ENCODE data around the gene ACOX3. TPM values are rescaled to one million over a fixed set of nuclear protein-coding genes. Genes with fewer than 3 reads are reported as not detected.

ACOX3 gene
- polyA plus RNA-seq, 2 of the 4 experiments (the other 2 are of a cell fraction): 4.9 to 8.2 TPM

DNA sequence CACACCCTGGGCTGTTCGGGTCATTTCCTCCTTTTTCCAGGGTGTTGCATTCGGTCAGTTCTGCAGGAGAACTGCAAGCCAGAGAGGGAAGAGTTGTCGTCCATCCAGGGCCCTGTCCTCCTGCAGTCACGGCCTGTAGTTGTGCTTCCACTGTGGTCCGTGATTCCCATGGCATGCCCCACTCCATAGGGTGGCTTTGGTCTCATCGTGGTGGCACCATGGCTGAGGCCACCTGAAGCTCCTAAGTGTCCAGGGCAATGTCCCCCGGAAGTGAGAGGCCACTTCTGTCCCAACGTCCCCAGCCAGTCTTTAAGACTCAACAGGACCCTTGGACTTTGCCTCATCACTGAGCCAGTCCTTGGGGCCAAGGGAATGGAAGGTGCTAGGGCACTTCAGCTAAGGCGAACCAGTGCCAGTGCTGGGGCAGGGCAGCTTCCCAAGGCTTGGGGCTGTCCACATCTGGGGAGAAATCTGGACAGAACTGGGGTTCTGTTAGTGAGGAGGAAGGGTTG is 87.3 kb downstream of the ACOX3 start (continued):
- TF ChIP-seq HEYL (CRISPR knock-in tag; IDR thresholded peaks at IDR 0.05): no peak
- TF ChIP-seq KDM1A (IDR thresholded peaks at IDR 0.05; ENCODE audit: low read depth): no peak
- no peak for TF ChIP-seq POLR2AphosphoS2 (conservative IDR thresholded peaks at IDR 0.05; ENCODE audit: low read length)
- TF ChIP-seq CBX8 (IDR thresholded peaks at IDR 0.05): no peak
- TF ChIP-seq JUNB (IDR thresholded peaks at IDR 0.05): no peak

DNA sequence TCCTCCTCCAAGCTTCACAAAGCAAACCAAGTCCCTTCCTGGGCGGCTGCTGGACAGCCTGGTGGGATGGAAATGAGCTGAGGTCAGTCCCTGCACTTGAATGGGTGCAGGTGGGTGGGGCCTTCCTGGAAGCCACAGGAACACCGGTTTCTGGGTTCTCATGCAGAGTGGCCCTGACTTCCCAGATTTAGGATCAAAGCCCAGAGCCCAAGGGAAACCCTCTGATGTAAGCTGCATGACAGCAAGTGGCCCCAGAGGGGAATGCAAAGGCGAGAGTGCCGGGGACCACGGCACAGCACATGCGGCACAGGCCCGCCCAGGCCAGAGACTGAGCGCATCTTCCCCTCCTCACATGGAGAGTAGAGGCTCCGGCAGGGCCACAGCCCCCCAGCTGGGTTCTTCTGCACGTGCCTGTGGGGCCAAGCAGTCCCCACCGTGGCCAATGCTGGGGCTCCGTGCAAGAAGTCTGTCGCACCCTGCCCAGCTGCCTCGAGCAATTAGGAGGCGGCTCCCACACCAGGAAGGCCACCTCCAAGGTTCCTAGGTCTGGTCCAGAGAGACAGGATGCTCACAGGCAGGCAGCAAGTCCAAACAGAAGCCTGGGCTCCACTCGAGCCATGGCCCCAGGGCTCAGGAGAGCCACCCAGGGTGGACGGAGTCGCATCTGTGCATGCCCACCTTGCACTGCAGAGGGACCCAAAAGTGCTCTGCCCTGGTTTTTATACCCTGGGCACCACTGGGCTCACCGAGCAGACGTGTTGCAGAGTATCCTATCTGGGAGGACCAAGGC is 88.0 kb downstream of the ACOX3 start:
- ATAC-seq: peak in 1 of 2 experiments; percentile 14; a peak in 1 of 6 replicates
- FAIRE-seq: no peak

DNA sequence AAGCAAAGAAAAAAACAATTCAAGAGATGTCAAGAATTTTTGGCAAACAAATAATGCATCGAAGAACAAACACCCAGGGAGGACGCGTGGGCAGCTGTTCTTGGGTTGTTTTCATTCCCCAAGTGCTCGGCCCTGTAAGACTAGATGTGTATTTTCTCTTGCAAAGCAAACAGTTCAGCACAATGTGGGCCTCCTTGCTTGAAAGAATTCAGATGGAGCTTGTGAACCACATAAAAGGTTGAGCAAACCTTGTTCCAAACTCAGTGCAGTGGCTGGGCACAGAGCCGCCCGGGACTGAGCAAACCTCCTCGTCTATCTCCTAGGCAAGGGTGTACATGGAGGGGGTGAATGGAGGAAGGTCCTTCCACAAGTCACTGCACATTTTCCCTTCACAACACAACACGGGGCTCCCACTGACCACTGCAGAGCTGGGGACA is 88.6 kb downstream of the ACOX3 start:
- ATAC-seq (peak in 1 of 2 experiments; percentile 53; a peak in 3 of 6 replicates), FAIRE-seq (no peak), DNase-seq (ENCODE audit: low read depth in 1 of 2, low spot score in 1 of 2) (peak in 1 of 2 experiments; percentile 31)
- no peaks in the 10 kb centered on the region for H3K9me3 ChIP-seq
- H3K27ac ChIP-seq: no peak overlapping the region
- H3K4me1 ChIP-seq: peaks cover 6% of the 10 kb centered on the region; the same call in 2 of the 3 replicates
- 41% methylated on average over 8 of the region's 8 CpGs for WGBS (ENCODE audit: missing lambda C conversion rate)
- ChIA-PET POLR2A (no interaction called here), CTCF (no interaction called here)
- no peak for TF ChIP-seq GATA3 (IDR thresholded peaks at IDR 0.05; ENCODE audit: borderline replicate concordance)
- TF ChIP-seq TFCP2L1 (CRISPR knock-in tag; IDR thresholded peaks at IDR 0.05): no peak
- TF ChIP-seq POLR2A (IDR thresholded peaks at IDR 0.05; ENCODE audit: low read length): no peak
- TF ChIP-seq ZSCAN20 (CRISPR knock-in tag; IDR thresholded peaks at IDR 0.05): no peak
- TF ChIP-seq CBX2 (IDR thresholded peaks at IDR 0.05; ENCODE audit: borderline replicate concordance, low read depth): no peak
- no peak for TF ChIP-seq NFE2L2 (conservative IDR thresholded peaks at IDR 0.05; ENCODE audit: low read length)
- no peak for TF ChIP-seq EP300 (IDR thresholded peaks at IDR 0.05)
- TF ChIP-seq CHD2 (IDR thresholded peaks at IDR 0.05; ENCODE audit: low read length, partially characterized antibody): no peak
- TF ChIP-seq FOSB (CRISPR knock-in tag; IDR thresholded peaks at IDR 0.05): no peak
- no peak overlapping the region for H3K4me3 ChIP-seq
- H3K4me2 ChIP-seq: no peak overlapping the region

More for the DNA sequence above, 88.0 kb downstream of the ACOX3 start:
- Histone ChIP-seq H3K4me1 (peaks cover 6% of the 10 kb centered on the region; the same call in 2 of the 3 replicates), H3K27ac (no peak overlapping the region), H3K4me3 (no peak overlapping the region), H3K9me3 (no peaks in the 10 kb centered on the region), H3K4me2 (no peak overlapping the region)
- WGBS (ENCODE audit: missing lambda C conversion rate): 95% methylated on average over 6 of the region's 20 CpGs
- CTCF ChIA-PET: no interaction called here
- POLR2A ChIA-PET: no interaction called here
- DNase-seq (ENCODE audit: low read depth in 1 of 2, low spot score in 1 of 2): no peak
- TF ChIP-seq HDAC2 (IDR thresholded peaks at IDR 0.05): no peak
- no peak for TF ChIP-seq RFX5 (IDR thresholded peaks at IDR 0.05)
- TF ChIP-seq FOSB (CRISPR knock-in tag; IDR thresholded peaks at IDR 0.05): no peak
- no peak for TF ChIP-seq EHMT2 (IDR thresholded peaks at IDR 0.05; ENCODE audit: low read depth)
- no peak for TF ChIP-seq GATA3 (IDR thresholded peaks at IDR 0.05; ENCODE audit: borderline replicate concordance)
- TF ChIP-seq KDM1A (IDR thresholded peaks at IDR 0.05; ENCODE audit: low read depth): no peak
- no peak for TF ChIP-seq ZFP36 (IDR thresholded peaks at IDR 0.05; ENCODE audit: borderline replicate concordance, partially characterized antibody)
- no peak for TF ChIP-seq HES2 (IDR thresholded peaks at IDR 0.05)
- TF ChIP-seq NPAS2 (CRISPR knock-in tag; IDR thresholded peaks at IDR 0.05; ENCODE audit: borderline replicate concordance): no peak
- no peak for TF ChIP-seq JUNB (IDR thresholded peaks at IDR 0.05)
- TF ChIP-seq CBX2 (IDR thresholded peaks at IDR 0.05; ENCODE audit: borderline replicate concordance, low read depth): no peak

GRCh38 chr4:8350841-8351461 is 89.6 kb downstream of the ACOX3 start:
- Histone ChIP-seq H3K4me3 (no peak overlapping the region), H3K9me3 (no peaks in the 10 kb centered on the region), H3K27ac (no peak overlapping the region), H3K4me2 (no peak overlapping the region), H3K4me1 (peaks cover 6% of the 10 kb centered on the region; the same call in 2 of the 3 replicates)
- no peak for ATAC-seq
- TF ChIP-seq PHF8 (IDR thresholded peaks at IDR 0.05; ENCODE audit: borderline replicate concordance, low read depth): no peak
- TF ChIP-seq, protein P1, sequence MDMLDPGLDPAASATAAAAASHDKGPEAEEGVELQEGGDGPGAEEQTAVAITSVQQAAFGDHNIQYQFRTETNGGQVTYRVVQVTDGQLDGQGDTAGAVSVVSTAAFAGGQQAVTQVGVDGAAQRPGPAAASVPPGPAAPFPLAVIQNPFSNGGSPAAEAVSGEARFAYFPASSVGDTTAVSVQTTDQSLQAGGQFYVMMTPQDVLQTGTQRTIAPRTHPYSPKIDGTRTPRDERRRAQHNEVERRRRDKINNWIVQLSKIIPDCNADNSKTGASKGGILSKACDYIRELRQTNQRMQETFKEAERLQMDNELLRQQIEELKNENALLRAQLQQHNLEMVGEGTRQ (IDR thresholded peaks at IDR 0.05): no peak
- TF ChIP-seq HDAC2 (IDR thresholded peaks at IDR 0.05): no peak
- TF ChIP-seq FOSB (CRISPR knock-in tag; IDR thresholded peaks at IDR 0.05): no peak
- TF ChIP-seq CHD4 (IDR thresholded peaks at IDR 0.05; ENCODE audit: borderline replicate concordance): no peak
- no peak for TF ChIP-seq RFX5 (IDR thresholded peaks at IDR 0.05)
- FAIRE-seq: no peak
- WGBS (ENCODE audit: missing lambda C conversion rate): 72% methylated on average over 8 of the region's 19 CpGs
- DNase-seq (ENCODE audit: low read depth in 1 of 2, low spot score in 1 of 2): no peak
- ChIA-PET POLR2A (no interaction called here), CTCF (interaction anchor here (1.5 kb wide), 1 partner anchor 57 kb away, joined by 3 read pairs; no protein-coding TSS in a partner anchor)
